Heart left ventricle (tissue), 13 donors: ENCODE results near the gene C19orf12.

Experiments
- POLR2A ChIP-seq, 2 donors: fragments of 450-650 bp; IDR thresholded peaks; one replicate each; pipeline ENCODE4 v1.6.1; 2017; ENCODE audit warnings: antibody characterized with exemption in 2 of 2, mild to moderate bottlenecking in 2 of 2, moderate library complexity in 2 of 2
- TF ChIP-seq, protein P1 (sequence below), 12 donors: fragments of 200-600 bp; sonication (generic) in 4 of 12; IDR thresholded peaks; one replicate each; pipeline versions ENCODE4 v1.5.0 to v1.8.0; 2018 to 2022; ENCODE audit warnings: antibody characterized with exemption in 12 of 12, mild to moderate bottlenecking in 5 of 12
- donor health status: ischemic (EF 13 %, LVEDD 7.1; RV severe dilation, severe dysfunction).
- donor health status: DM: no; HTN: yes; CAD: no.
- donor health status: DM: no; HTN: no; CAD: no.
- donor health status: ischemic (EF 25% LVEDD 6.9; RV normal size, moderate dysfunction).
- donor health status: ischemic (EF 25% LVEDD 5.7; RV mildly dilated, moderate dysfunction).
- donor health status: ischemic (EF 35%, LVEDD 5.7; RV mildly dilated, moderate dysfunction).
- donor health status: nonischemic (EF 11% LVEDD 7.7; RV severe dilation, severe dysfunction).
- donor health status: DM: yes; HTN: yes; CAD: no.
- donor health status: PGD.
- donor health status: ischemic (EF 29% LVEDD 5.4; RV normal size, mild dysfunction).
- donor health status: nonischemic (EF 23%, LVEDD 6.1; RV moderate dilation, normal function).

GRCh38 chr19:29696565-29696846 lies 18.6 kb downstream of the C19orf12 start:
- TF ChIP-seq, protein P1, sequence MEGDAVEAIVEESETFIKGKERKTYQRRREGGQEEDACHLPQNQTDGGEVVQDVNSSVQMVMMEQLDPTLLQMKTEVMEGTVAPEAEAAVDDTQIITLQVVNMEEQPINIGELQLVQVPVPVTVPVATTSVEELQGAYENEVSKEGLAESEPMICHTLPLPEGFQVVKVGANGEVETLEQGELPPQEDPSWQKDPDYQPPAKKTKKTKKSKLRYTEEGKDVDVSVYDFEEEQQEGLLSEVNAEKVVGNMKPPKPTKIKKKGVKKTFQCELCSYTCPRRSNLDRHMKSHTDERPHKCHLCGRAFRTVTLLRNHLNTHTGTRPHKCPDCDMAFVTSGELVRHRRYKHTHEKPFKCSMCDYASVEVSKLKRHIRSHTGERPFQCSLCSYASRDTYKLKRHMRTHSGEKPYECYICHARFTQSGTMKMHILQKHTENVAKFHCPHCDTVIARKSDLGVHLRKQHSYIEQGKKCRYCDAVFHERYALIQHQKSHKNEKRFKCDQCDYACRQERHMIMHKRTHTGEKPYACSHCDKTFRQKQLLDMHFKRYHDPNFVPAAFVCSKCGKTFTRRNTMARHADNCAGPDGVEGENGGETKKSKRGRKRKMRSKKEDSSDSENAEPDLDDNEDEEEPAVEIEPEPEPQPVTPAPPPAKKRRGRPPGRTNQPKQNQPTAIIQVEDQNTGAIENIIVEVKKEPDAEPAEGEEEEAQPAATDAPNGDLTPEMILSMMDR (IDR thresholded peaks at IDR 0.05), result no peak
- TF ChIP-seq POLR2A (IDR thresholded peaks at IDR 0.05), result no peak
